Measurements from ENCODE around the gene GATAD2B. TPM values are rescaled to one million over a fixed set of nuclear protein-coding genes. Genes with fewer than 3 reads are reported as not detected.
A peak's percentile ranks its signal among the peaks of the same experiment; 100 is the strongest.

Gene GATAD2B
- total RNA-seq, 1 donor from 2014 or later = 12.2 TPM

DNA sequence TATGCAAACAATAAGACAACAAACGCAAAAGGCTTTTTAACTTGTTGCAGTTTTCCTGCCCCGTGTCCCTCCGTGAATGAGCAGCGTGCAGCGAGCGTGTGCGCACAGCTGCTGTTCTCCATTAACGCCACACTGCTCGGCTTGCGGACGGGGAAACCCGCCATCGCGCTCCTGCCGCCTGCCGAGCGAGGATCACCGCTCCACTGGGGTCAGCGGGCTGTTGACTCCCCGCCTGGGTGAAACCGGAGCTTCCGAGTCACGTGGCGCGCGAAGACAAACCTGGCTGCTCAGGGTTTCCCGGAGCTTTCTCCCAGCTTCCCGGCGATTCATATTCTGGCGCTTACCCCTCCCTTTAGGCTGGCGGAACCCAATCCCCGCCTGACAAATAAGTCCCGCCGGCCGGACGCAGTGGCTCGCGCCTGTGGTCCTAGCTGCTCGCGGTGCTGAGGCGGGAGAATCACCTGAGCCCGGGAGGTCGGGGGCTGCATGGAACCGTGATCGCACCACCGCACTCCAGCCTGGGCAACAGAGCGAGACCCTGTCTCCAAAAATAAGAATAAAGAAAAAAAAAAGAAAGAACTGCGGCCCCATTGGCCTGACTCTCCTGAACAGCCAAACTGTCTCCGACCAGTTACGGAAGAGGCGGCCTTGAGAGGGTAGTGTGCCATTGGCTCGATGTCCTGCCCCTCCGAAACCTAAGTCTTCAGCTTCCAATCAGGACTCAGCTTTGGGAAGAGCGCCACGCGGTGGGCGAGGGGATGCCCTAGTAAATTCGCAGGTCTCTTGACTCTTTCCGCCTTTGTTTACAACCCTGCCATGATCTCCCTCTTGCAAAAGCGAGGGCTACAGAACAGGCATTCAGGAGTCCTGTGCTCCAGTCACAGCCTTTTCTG is 44.6 kb upstream of the GATAD2B start, which contains the start of gene CREB3L4:
TSS of gene CREB3L4 (plus strand) at position 796 of the 893 bp plus-strand sequence. CDS start 624 bp downstream, outside the sequence.
- no peaks in the 10 kb centered on the region for H3K36me3 ChIP-seq (ENCODE audit: control insufficient read depth, insufficient read depth, low read length)
- H3K4me3 ChIP-seq (ENCODE audit: low read depth, low read length) = peak within 1 kb of the TSS; percentile 44
- DNase-seq (ENCODE audit: low read depth) = peak; percentile 96
- TF ChIP-seq, protein P1, sequence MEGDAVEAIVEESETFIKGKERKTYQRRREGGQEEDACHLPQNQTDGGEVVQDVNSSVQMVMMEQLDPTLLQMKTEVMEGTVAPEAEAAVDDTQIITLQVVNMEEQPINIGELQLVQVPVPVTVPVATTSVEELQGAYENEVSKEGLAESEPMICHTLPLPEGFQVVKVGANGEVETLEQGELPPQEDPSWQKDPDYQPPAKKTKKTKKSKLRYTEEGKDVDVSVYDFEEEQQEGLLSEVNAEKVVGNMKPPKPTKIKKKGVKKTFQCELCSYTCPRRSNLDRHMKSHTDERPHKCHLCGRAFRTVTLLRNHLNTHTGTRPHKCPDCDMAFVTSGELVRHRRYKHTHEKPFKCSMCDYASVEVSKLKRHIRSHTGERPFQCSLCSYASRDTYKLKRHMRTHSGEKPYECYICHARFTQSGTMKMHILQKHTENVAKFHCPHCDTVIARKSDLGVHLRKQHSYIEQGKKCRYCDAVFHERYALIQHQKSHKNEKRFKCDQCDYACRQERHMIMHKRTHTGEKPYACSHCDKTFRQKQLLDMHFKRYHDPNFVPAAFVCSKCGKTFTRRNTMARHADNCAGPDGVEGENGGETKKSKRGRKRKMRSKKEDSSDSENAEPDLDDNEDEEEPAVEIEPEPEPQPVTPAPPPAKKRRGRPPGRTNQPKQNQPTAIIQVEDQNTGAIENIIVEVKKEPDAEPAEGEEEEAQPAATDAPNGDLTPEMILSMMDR (IDR thresholded peaks at IDR 0.05; ENCODE audit: insufficient read depth, low read length, poor library complexity, severe bottlenecking) = peak; percentile 46
- no peaks in the 10 kb centered on the region for H3K27me3 ChIP-seq (ENCODE audit: control insufficient read depth, insufficient read depth, low read length)

DNA sequence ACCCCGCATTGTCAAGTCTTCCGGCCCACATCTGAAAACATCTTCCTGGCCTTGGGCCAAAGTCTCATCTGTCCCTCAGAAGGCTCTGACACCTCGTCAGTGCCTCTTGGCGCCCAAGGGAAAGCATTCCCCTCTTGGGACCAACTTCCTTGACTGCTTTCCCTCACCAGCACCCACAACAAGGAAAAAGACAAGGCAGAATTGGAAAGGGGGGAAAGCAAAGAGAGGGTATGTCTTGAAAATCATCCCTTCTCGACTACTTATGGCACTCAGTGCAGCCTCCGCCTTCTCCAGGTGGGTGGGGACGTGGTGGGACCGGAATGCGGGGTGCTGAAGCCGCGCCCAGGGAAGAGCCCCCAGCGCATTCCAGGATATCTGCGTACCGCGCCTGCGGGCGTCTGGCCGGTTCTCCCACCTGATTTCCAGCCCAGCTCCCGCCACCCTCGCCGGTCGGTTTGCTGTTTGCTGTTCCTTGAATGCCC is 41.1 kb upstream of the GATAD2B start:
- Histone ChIP-seq H3K36me3 (ENCODE audit: control insufficient read depth, insufficient read depth, low read length) (no peaks in the 10 kb centered on the region), H3K27me3 (ENCODE audit: control insufficient read depth, insufficient read depth, low read length) (no peaks in the 10 kb centered on the region), H3K4me3 (ENCODE audit: low read depth, low read length) (peak overlapping the region; percentile 77)
- TF ChIP-seq, protein P1 (IDR thresholded peaks at IDR 0.05; ENCODE audit: insufficient read depth, low read length, poor library complexity, severe bottlenecking) = no peak
- DNase-seq (ENCODE audit: low read depth) = no peak

DNA sequence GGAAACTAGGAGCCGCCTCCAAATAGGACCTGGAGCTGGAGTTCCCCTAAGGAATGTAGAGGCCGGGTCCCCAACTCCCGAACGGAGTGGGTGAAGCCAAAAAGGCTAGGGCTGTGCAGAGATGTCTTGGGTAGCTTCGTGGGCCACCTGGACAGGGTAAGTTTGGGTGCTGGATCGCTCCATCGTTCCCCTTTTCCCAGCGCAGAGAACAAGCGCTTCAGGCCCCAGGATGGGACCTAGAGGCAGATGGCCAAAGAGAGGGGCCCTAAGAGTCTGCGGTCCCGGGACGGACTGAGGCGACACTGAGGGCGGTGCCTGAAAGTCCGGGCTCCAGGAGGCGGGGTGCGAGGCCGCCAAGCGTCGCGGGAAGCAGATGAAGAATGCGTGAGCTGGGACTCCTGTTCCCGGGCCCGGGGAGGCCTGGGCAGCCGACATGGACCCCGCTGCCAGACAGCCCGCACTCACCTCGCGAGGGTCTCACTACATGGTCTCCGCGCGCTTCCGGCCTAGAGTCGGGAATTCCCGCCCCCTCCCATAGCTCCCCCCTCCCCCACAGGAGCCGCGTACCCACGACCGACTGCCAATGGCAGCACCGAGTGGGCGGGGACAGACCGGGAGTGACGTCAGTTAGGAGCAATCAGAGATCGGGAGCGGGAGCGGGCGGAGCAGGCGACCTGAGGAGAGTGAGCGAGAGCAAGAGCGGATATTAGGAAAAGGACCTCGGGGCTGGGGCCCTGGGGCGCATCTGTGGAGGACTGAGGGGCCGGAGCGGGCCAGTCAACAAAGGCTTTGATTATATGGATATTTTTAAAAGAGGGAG is 40.5 kb upstream of the GATAD2B start, which contains the start of gene SLC39A1:
TSS of gene SLC39A1 (minus strand) at position 508 of the 820 bp plus-strand sequence. CDS start 822 bp downstream, outside the sequence.
- Histone ChIP-seq H3K36me3 (ENCODE audit: control insufficient read depth, insufficient read depth, low read length) (no peaks in the 10 kb centered on the region), H3K4me3 (ENCODE audit: low read depth, low read length) (peak within 1 kb of the TSS; percentile 77), H3K27me3 (ENCODE audit: control insufficient read depth, insufficient read depth, low read length) (no peaks in the 10 kb centered on the region)
- TF ChIP-seq, protein P1 (IDR thresholded peaks at IDR 0.05; ENCODE audit: insufficient read depth, low read length, poor library complexity, severe bottlenecking) = no peak
- DNase-seq (ENCODE audit: low read depth) = no peak

DNA sequence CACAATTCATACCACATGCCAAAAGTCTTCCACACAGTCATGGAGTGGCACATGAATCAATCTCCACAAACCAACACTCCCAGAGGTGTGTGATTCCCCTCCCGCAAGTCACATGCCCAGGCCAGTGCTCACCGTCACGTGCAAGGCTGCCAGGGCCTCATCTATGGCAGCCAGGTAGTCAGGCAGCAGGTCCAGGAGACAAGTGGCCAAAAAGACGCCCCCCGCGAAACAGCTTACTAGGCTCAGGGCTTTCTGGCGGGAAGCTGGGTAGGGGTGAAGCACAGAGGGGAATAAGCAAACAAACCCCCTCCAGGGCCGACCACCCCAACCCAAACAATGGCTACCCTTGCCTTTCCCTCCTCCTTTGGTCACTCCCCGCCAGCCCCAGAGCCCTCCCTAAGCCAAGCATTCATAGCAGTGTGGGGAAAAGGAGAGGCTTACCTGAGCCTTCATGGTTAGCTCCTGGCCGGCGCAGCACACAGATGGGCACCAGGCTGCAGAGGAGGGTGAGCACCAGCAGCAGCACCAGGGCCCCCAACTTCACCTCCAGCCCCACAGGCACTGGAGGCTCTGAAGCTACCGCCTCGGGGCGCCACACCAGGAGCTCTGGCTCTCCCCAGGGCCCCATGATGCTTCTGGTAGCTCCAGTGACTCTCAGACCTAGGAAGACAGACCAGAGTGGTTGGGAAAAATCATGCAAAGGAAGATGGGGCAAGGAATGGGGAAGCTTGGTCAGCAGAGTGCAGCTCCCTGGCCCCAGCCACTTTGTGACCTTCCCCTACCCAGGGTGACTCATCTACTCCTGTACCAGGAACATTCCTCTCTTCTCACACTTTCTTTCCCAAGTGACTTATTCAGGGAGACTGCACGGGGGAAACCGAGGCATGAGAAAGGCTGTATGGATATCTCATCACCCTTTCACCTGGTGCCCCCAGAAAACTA is 39.6 kb upstream of the GATAD2B start:
- Histone ChIP-seq H3K4me3 (ENCODE audit: low read depth, low read length) (peak overlapping the region; percentile 77), H3K36me3 (ENCODE audit: control insufficient read depth, insufficient read depth, low read length) (no peaks in the 10 kb centered on the region), H3K27me3 (ENCODE audit: control insufficient read depth, insufficient read depth, low read length) (no peaks in the 10 kb centered on the region)
- DNase-seq (ENCODE audit: low read depth) = no peak
- TF ChIP-seq, protein P1 (IDR thresholded peaks at IDR 0.05; ENCODE audit: insufficient read depth, low read length, poor library complexity, severe bottlenecking) = no peak

DNA sequence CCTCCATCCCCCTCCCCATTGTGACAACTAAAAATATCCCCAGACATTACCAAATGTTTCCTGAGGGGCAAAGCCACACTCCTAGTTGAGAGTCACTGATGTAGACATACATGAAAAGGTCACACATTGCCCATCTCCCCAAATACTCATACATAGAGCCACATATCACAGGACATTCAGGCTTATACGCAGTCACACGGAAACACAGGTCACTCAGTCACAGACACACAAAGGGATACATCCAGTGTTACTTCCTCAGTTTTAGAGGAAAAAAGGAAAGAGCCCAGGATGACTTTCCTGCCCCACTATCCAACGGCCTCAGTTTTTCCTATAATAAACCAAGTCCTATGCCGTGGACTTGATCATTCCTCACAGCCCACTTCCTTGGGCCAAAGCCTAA is 38.6 kb upstream of the GATAD2B start:
- no peak for DNase-seq (ENCODE audit: low read depth)
- no peaks in the 10 kb centered on the region for H3K36me3 ChIP-seq (ENCODE audit: control insufficient read depth, insufficient read depth, low read length)
- TF ChIP-seq, protein P1 (IDR thresholded peaks at IDR 0.05; ENCODE audit: insufficient read depth, low read length, poor library complexity, severe bottlenecking) = no peak
- peak overlapping the region; percentile 77 for H3K4me3 ChIP-seq (ENCODE audit: low read depth, low read length)
- no peaks in the 10 kb centered on the region for H3K27me3 ChIP-seq (ENCODE audit: control insufficient read depth, insufficient read depth, low read length)

Measured in kidney epithelial cell (primary cell).